HG03196 (cell line): ENCODE data around the gene ADCY7.

Source experiments
- ATAC-seq: cut with Tn5 transposase; IDR thresholded peaks from one replicate; pipeline ENCODE4 v1.9.1; 2021; ENCODE audit not compliant: unreplicated experiment

Gene ADCY7

GRCh38 chr16:50247906-50248608, 18.3 kb upstream of the ADCY7 start:
- no peak for ATAC-seq

DNA sequence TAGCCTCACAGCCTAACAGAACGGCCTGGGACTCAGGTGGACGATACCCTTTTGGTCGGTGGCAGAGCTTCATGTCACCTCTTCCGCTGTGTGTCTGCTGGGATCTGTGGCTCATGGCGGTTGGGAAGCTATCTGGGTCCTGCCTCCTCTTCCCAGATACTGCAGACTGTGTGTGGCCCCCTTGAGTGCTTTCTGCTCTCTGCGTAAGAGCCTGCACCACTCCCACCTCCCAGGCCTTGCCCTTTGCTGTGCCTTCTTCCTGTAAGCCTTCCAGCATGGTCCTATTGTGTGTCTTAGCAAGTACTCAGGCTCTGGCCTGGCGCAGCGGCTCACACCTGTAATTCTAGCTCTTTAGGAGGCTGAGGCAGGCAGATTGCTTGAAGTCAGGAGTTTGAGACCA, 17.5 kb upstream of the ADCY7 start:
- ATAC-seq = no peak

- ATAC-seq = no peak
Observed at GRCh38 chr16:50251375-50252081, 14.8 kb upstream of the ADCY7 start.

GRCh38 chr16:50252082-50252611, 14.2 kb upstream of the ADCY7 start:
- ATAC-seq = no peak

- no peak for ATAC-seq
Observed at GRCh38 chr16:50252874-50253513, 13.4 kb upstream of the ADCY7 start.

DNA sequence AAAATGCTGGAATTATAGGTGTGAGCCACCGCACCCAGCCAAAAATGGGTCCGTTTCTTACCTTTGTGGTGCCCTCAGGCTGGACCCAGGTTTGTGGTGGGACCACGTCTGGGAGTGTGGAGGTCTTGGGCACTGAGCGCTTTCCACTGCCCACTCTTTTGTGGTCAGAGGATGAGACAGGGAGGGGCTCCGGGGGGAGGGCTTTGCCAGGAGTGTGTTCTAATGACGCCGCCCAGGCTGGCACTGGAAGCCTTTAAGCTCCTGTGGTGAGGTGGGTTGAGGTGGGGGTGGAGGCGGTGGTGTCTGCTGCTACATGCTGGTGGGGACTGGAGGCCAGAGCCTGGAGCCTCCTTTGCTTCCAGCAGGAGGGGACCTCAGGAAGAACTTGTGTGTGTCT, 12.8 kb upstream of the ADCY7 start:
- ATAC-seq = no peak

DNA sequence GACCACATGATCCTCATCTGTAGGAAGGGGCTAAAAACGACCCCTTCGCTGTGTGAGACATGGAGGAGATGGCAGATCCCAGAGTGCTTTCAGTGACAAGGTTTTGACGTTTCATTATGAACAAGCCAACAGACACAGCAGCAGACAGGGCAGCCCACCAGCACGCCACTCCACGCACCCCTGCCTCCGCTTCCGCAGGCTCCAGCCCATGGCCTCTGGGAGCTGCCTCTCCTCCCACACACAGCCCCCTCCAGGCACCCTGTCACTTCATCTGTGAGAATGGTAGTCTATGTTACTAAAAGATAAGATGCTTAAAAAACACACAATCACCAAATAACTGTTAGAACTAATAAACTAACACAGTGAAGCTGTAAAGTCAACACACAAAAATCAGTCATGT, 12.3 kb upstream of the ADCY7 start:
- no peak for ATAC-seq

GRCh38 chr16:50255538-50255937, 10.8 kb upstream of the ADCY7 start:
- ATAC-seq = no peak

DNA sequence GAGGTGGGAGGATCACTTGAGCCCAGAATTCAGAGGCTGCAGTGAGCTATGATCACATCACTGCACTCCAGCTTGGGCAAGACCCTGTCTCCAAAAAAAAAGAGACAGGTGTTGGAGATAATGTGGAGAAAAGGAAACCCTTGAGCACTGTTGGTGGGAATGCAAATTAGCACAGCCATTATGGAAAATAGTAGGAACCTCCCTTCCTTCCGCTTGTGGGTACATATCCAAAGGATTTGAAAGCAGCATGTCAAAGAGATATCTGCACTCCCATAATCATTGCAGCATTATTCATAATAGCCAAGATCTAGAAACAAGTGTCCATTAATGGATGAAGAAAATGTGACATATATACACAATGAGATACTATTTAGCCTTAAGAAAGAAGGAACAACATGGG, 9.7 kb upstream of the ADCY7 start:
- ATAC-seq = no peak

DNA sequence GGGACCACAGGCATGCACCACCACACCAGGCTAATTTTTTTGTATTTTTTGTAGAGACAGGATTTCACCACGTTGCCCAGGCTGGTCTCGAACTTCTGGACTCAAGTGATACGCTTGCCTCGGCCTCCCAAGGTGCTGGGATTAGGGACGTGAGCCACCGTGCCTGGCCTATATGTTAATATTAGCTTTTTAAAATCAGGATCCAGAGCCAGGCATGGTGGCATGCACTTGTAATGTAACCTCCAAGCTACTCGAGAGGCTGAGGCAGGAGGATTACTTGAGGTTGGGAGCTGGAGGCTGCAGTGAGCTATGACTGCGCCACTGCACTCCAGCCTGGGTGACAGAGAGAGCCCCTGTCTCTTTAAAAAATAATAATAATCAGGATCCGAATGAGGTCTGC, 8.5 kb upstream of the ADCY7 start:
- no peak for ATAC-seq

GRCh38 chr16:50259334-50260205, 6.8 kb upstream of the ADCY7 start:
- no peak for ATAC-seq

- no peak for ATAC-seq
Observed at GRCh38 chr16:50260206-50261159, 5.9 kb upstream of the ADCY7 start.

GRCh38 chr16:50261160-50261706, 5.1 kb upstream of the ADCY7 start:
- ATAC-seq = no peak

GRCh38 chr16:50261707-50262235, 4.6 kb upstream of the ADCY7 start:
- ATAC-seq = no peak

DNA sequence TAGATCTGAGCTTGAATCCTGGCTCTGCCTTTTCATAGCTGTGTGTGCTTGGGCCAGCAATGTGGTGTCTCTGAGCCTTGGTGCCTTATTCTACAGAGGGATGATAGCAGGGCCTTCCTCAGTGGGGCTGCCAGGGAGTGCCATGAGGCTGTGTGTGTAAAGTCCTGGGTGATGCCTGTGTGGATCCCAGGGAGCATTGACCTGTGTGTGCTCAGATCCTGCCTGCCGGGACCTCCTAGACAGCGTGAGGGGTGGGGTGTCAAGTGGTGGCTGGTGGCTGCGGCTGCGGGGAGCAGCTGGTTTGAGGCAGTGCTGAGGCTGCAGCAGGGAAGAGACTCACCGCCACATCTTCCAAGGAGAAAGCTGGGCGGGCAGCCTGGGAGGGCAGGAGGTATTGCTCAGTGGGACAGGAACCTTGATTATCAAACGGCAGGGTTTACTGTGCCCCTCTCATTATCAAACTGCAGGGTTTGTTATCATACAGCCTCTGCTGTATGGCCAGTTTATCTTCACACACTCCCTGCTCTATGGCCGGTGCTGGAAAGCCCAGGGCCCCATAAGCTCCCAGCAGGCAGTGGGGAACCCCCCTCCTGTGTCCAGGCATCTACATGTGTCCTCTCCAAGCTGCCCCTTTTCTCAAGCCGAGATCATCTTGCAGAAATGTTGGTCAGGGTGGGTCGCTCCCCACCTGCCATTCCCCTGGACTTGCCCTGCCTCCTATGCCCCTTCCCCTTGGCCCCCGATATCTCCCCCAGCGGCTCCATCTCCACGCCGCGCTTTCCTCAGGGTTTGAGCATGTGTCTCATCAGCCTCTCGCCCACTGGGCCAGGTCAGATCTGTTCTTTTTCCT, 3.1 kb upstream of the ADCY7 start:
- ATAC-seq = no peak

DNA sequence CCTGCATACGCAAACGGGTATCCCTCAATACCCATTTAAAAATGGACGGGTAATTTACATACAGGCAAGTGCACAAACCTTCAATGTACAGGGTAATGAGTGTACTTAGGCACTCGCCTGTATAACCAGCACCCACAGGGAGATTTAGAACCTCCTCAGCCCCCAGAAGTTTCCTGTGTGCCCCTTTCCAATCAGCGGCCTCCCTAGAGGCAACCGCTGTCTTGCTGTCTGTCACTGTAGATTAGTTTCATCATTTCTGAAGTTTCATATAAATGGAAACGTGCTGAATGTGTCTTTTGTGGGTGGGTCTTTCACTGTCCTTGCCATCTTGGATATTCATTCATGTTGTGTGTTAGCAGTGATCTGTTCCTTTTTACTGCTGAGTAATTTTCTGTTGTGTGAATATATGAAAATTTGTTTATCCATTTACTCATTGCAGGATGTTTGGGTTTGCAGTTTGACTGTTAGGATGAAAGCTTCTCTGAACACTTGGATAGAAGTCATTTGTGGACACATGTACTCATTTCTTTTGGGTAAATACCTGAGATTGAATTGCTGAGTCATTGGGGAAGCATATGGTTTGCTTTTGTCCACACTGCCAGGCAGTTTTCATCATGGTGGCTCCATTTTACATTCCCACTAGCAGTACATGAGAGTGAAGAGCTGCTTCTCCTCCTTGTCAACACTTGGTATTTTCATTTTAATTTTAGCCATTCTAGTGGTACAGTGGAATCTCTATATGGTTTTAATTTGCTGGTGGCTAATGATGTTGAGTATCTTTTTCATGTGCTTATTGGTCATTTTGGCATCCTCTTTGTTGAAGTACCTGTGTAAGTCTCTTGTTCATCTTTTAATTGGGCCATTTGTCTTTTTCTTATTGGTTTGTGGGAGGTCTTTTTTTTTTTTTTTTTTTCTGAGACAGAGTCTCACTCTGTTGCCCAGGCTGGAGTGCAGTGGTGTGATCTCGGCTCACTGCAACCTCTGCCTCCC, 2.1 kb upstream of the ADCY7 start:
- ATAC-seq = peak; percentile 31

DNA sequence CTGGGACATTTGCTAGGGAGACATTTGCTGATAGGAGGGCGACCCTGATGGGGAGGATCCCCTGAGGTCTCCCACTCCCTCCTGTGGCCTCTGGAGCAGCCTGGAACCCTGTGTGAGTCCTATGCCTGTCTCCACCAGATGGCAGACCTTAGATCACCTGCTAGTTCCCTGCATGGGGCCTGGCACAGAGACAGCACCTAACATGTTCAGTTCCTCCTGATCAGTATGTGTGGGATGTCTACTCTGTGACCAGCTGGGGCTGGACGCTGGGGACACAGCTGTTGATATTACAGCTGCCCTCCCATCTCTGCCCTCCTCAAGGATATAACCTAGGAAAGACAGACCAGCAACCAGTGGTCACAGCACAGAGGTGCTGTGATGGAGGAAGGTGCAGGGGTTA, 1.1 kb upstream of the ADCY7 start:
- ATAC-seq = peak; percentile 26
